H1 (cell line): ENCODE results near the gene SFXN1. TPM values are rescaled to one million over a fixed set of nuclear protein-coding genes. Genes with fewer than 3 reads are reported as not detected.

Experiments
- RFX5 ChIP-seq: IDR thresholded peaks from 2 replicates; pipeline ENCODE4 v1.6.1; 2011; ENCODE audit warnings: low read depth, low read length, improper control_type of control experiment, borderline replicate concordance
- SUZ12 ChIP-seq: fragments of 200-600 bp; sonication (generic); IDR thresholded peaks from 2 replicates; pipeline ENCODE4 v1.6.1; 2012; ENCODE audit warnings: mild to moderate bottlenecking, inconsistent platforms, low read length, moderate library complexity, mixed read lengths
- polyA plus RNA-seq, 7 experiments: library from polyadenylated mRNA; depleted of rRNA in 3 of 7; stranded (reverse) in 5 of 7; unstranded in 2 of 7; fragments of >200 nt in 5 of 7; fragments of 200-250 nt in 2 of 7; gene quantifications; 1 replicate in 5 of 7; 2 replicates in 1 of 7; 4 replicates in 1 of 7; pipeline versions ENCODE4 v1.2.1 to v1.2.3, GENCODE V29; 2011 to 2013; ENCODE audit warnings: missing spikeins in 2 of 7, mixed read lengths in 2 of 7
- total RNA-seq: library from RNA; stranded (reverse); fragmentation: NEBNext Ultra II Directional; extraction: Animal tissue kit (Norgen Biotek cat#: 25700); gene quantifications from 2 replicates; pipeline ENCODE4 v1.2.1, GENCODE V29; 2021

SFXN1 gene
- total and polyA plus RNA-seq, 2 of the 8 experiments (the other 6 are each of a cell fraction or from before 2014, with no cell fraction given): 72.7 to 97.6 TPM

DNA sequence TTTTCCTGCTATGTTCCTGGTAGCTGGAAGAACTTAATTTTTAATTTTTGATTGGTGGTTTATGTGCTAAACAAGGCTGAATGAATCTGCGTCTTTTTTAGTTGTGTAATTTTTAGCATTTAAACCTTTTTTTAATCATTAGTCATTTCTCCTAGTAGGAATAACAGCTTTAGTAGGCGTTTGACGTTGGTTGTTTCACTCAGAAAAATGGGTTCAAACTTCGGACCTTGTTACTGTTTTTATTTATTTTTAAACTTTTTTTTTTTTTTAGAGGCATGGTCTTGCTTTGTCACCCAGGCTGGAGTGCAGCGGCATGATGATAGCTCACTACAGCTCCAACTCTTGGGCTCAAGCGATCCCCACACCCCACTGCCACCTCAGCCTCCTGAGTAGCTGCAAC lies 12.9 kb downstream of the SFXN1 start (continued):
- no peak for TF ChIP-seq SUZ12
- TF ChIP-seq RFX5: no peak
